HFF-Myc (cell line): ENCODE data around the gene PRCD.

Experiments used
- DNase-seq: peaks from one replicate; pipeline ENCODE4 v3.0.0-alpha.2; 2011; ENCODE audit warnings: low read depth; ENCODE audit errors: extremely low read depth
- H3K4me3 ChIP-seq: replicated peaks from 2 replicates; pipeline ENCODE4 v1.5.1; 2011; ENCODE audit warnings: low read depth, mild to moderate bottlenecking, control low read depth, low read length
- CTCF ChIP-seq: IDR thresholded peaks from 2 replicates; pipeline ENCODE4 v1.5.1; 2012; ENCODE audit warnings: mild to moderate bottlenecking, low read depth, low read length, control low read depth; ENCODE audit errors: missing control alignments

PRCD gene

GRCh38 chr17:76548378-76549214 lies 8.8 kb downstream of the PRCD start:
- no peak overlapping the region for H3K4me3 ChIP-seq
- no peak for DNase-seq
- TF ChIP-seq CTCF, result no peak

GRCh38 chr17:76549215-76549518 lies 9.3 kb downstream of the PRCD start:
- TF ChIP-seq CTCF, result no peak
- no peak overlapping the region for H3K4me3 ChIP-seq
- DNase-seq, result no peak

GRCh38 chr17:76549539-76549938 lies 9.7 kb downstream of the PRCD start:
- no peak for TF ChIP-seq CTCF

GRCh38 chr17:76550712-76551615 lies 11.1 kb downstream of the PRCD start:
- H3K4me3 ChIP-seq, result 0 out of 2 replicates have a peak overlapping the region, but pooled peaks have one; percentile 5
- no peak for DNase-seq
- TF ChIP-seq CTCF, result no peak

More at GRCh38 chr17:76549539-76549938, 9.7 kb downstream of the PRCD start:
- DNase-seq, result no peak
- H3K4me3 ChIP-seq, result no peak overlapping the region

GRCh38 chr17:76551685-76552084 lies 11.8 kb downstream of the PRCD start:
- H3K4me3 ChIP-seq, result no peak overlapping the region
- no peak for DNase-seq
- no peak for TF ChIP-seq CTCF

- no peak overlapping the region for H3K4me3 ChIP-seq
- no peak for TF ChIP-seq CTCF
- no peak for DNase-seq
Observed at GRCh38 chr17:76553178-76553908, 13.5 kb downstream of the PRCD start.
